Testis (tissue), 3 donors: ENCODE measurements around the gene STARD3. TPM values are rescaled to one million over a fixed set of nuclear protein-coding genes. Genes with fewer than 3 reads are reported as not detected.

ENCODE experiments used
- DNase-seq: peaks from one replicate; pipeline ENCODE4 v3.0.0-alpha.2; 2019
- H3K27ac ChIP-seq, 2 donors: fragments of 200-600 bp; sonication (generic); one replicate each; pipeline ENCODE4 v1.5.1; 2019
- H3K27me3 ChIP-seq: fragments of 200-600 bp; sonication (generic); one replicate; pipeline ENCODE4 v1.5.1; 2019
- H3K36me3 ChIP-seq: fragments of 200-600 bp; sonication (generic); one replicate; pipeline ENCODE4 v1.5.1; 2017; ENCODE audit warnings: low read depth; ENCODE audit errors: missing control alignments
- H3K4me1 ChIP-seq: fragments of 200-600 bp; sonication (generic); one replicate; pipeline ENCODE4 v1.5.1; 2019
- H3K4me3 ChIP-seq, 2 donors: fragments of 200-600 bp; sonication (generic); one replicate each; pipeline ENCODE4 v1.5.1; 2017 to 2019
- H3K9me3 ChIP-seq: fragments of 200-600 bp; sonication (generic); one replicate; pipeline ENCODE4 v1.5.1; 2017
- POLR2A ChIP-seq: fragments of 450-650 bp; IDR thresholded peaks from one replicate; pipeline ENCODE4 v1.6.1; 2017; ENCODE audit warnings: antibody characterized with exemption, mild to moderate bottlenecking, moderate library complexity
- WGBS, 2 donors: methylation state at CpG; one replicate each; pipeline ENCODE4 v1.1.5; 2018; 5-methylcytosine and 5-hydroxymethylcytosine counted together
- intact Hi-C: fragments of 100-400 bp; cut with DNase I; formaldehyde crosslinking; loops from one replicate; pipeline ENCODE4 v1.15.1; 2023; ENCODE audit warnings: low total_unique reads
- polyA plus RNA-seq: library from polyadenylated mRNA; stranded (reverse); fragments of 350-450 nt; fragmentation: Illumina TruSeq; extraction: RNeasy Lipid Tissue Mini Kit (QIAGEN cat#74804); gene quantifications from one replicate; pipeline ENCODE4 v1.2.3, GENCODE V29; 2014; ENCODE audit warnings: low read depth, low replicate concordance; ENCODE audit not compliant: insufficient read depth
- total RNA-seq, 2 donors: library from RNA; depleted of rRNA; stranded (reverse); fragments of >200 nt; gene quantifications; one replicate each; pipeline ENCODE4 v1.2.3, GENCODE V29; 2016
- TF ChIP-seq, protein P1 (sequence below), 3 experiments: fragments of 450-650 bp in 2 of 3; fragments of 200-600 bp in 1 of 3; sonication (generic) in 1 of 3; IDR thresholded peaks; one replicate each; pipeline ENCODE4 v1.5.1; 2016 to 2019; ENCODE audit warnings: antibody characterized with exemption in 3 of 3, mild to moderate bottlenecking in 2 of 3, moderate library complexity in 1 of 3

The STARD3 gene
- total and polyA plus RNA-seq, 3 donors from 2014 or later: 102 to 352 (median 265) TPM

DNA sequence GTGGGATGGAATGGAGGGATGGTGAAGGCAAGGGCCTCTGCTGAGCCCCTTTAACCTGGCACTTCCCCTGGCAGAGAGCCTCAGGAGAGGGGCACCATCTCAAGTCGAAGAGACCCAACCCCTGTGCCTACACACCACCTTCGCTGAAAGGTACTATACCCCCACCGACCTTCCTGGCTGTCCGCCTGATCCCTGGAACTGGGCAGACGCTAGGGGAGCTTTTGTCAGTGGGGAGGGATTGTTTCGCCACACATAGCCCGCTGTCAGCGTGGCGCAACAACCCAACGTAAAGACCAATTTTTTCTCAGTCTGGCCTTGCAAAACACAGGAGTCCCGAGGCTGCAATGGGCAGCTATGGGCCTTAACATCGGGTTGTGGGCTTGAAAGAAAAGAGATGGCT is 7.0 kb upstream of the STARD3 start:
- WGBS, 2 donors: 84 to 92% methylated on average over 12 of the region's 12 CpGs
- Histone ChIP-seq H3K4me1 (peaks cover 44% of the 10 kb centered on the region), H3K27ac (no peak overlapping the region), H3K9me3 (no peaks in the 10 kb centered on the region), H3K27me3 (no peaks in the 10 kb centered on the region), H3K36me3 (no peaks in the 10 kb centered on the region), H3K4me3 (no peak overlapping the region)
- no peak for DNase-seq
- intact Hi-C loops: loop anchor here (5.0 kb wide), 1 partner anchor 117 kb away; no protein-coding TSS in a partner anchor
- TF ChIP-seq POLR2A: no peak
- TF ChIP-seq, protein P1, sequence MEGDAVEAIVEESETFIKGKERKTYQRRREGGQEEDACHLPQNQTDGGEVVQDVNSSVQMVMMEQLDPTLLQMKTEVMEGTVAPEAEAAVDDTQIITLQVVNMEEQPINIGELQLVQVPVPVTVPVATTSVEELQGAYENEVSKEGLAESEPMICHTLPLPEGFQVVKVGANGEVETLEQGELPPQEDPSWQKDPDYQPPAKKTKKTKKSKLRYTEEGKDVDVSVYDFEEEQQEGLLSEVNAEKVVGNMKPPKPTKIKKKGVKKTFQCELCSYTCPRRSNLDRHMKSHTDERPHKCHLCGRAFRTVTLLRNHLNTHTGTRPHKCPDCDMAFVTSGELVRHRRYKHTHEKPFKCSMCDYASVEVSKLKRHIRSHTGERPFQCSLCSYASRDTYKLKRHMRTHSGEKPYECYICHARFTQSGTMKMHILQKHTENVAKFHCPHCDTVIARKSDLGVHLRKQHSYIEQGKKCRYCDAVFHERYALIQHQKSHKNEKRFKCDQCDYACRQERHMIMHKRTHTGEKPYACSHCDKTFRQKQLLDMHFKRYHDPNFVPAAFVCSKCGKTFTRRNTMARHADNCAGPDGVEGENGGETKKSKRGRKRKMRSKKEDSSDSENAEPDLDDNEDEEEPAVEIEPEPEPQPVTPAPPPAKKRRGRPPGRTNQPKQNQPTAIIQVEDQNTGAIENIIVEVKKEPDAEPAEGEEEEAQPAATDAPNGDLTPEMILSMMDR (IDR thresholded peaks at IDR 0.05): no peak

DNA sequence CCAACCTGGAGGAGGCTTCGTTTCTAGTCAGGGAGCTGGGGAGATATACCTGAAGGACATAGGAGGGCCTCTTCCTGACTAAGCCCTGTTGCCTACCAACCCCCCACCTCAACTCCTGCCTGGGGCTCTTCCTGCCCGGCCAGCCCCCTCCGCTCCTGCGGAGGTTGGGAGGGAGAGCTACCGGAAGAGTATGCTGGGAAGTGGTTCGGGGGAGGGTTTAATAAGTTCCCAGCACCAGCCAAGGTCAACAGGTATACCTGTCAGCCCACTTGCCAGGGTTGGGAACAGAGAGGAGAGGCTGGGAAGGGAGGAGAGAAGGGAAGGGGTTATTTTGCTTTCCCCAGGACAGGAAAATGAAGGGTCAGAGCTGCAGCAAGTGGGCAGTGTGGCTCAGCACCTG is 5.5 kb upstream of the STARD3 start:
- H3K36me3 ChIP-seq: no peaks in the 10 kb centered on the region
- H3K4me3 ChIP-seq: no peak overlapping the region
- no peak for DNase-seq
- H3K9me3 ChIP-seq: no peaks in the 10 kb centered on the region
- intact Hi-C loops: no loop called here
- WGBS, 2 donors: 60 to 68% methylated on average over 6 of the region's 6 CpGs
- no peak for TF ChIP-seq POLR2A
- TF ChIP-seq, protein P1 (IDR thresholded peaks at IDR 0.05): no peak
- peaks cover 46% of the 10 kb centered on the region for H3K4me1 ChIP-seq
- H3K27ac ChIP-seq: peak overlapping the region in 1 of 2 donors; percentile 28
- no peaks in the 10 kb centered on the region for H3K27me3 ChIP-seq

DNA sequence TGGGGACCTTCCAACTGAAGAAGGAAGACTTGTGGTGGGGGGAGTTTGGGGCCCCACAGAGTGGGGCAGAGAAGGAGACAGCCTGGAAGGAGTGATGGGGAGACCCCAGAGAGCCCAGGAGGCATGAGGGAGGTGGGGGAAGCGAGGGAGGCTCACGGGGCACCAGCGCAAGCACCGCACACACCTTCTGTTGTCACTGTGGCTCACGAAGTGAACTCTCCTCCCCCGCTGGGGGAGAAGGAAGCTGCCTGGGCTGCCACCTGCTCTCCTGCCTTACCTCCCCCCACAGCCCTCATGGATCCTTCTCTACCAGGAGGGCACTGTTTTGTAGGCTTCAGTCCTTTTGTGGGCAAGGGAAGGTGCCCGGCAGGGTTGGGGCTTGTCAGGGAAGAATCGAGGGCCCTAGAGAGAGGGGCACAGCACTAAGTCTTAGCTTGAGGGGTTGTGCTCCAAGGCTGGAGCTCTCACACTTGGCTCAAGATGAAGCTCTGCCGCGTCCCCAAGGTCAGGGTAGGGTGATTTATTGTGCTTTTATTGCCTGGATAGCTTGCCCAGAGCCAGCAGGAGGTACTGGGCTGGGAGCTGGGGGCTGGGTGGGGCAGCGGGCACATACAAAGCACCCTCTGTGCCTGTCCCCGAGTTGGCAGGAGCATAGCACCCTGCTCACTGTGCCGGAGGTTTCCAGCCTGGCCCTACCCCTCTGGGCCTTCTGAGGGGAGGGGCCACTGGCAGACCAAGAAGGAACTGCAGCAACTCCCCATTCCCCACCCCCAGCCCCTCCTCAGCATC is 4.6 kb upstream of the STARD3 start:
- H3K4me1 ChIP-seq: peaks cover 39% of the 10 kb centered on the region
- no peaks in the 10 kb centered on the region for H3K36me3 ChIP-seq
- peak; percentile 78 for DNase-seq
- no peak overlapping the region for H3K4me3 ChIP-seq
- peak overlapping the region; percentile 16 to 28 for H3K27ac ChIP-seq
- TF ChIP-seq POLR2A: no peak
- TF ChIP-seq, protein P1 (IDR thresholded peaks at IDR 0.05): no peak
- intact Hi-C loops: no loop called here
- WGBS, 2 donors: 36 to 60% methylated on average over 13 of the region's 13 CpGs
- H3K27me3 ChIP-seq: no peaks in the 10 kb centered on the region
- no peaks in the 10 kb centered on the region for H3K9me3 ChIP-seq

DNA sequence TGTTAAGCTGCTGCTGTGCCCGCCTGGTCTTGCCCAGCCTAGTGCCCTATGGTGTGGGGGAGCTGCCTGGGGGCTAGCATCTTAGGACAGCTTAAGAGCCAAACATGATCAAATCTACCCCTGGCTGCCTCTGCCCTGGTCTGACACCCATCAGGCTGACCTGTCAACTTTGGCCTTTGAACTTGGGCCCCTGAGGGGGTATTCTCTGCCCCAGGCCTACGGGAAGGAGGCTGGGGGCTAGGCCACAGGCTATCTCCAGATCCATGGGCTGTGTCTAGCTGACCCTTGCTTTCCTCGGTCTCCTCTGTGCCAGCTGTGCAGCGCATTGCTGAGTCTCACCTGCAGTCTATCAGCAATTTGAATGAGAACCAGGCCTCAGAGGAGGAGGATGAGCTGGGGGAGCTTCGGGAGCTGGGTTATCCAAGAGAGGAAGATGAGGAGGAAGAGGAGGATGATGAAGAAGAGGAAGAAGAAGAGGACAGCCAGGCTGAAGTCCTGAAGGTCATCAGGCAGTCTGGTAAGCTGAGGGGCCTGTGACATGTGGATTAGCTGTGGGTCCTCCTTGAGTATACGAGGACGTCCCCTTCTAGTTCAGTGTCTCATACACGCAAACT is 3.3 kb upstream of the STARD3 start:
- WGBS, 2 donors: 68 to 75% methylated on average over 8 of the region's 8 CpGs
- H3K27me3 ChIP-seq: no peaks in the 10 kb centered on the region
- TF ChIP-seq, protein P1 (IDR thresholded peaks at IDR 0.05): no peak
- TF ChIP-seq POLR2A: no peak
- peaks cover 48% of the 10 kb centered on the region for H3K4me1 ChIP-seq
- intact Hi-C loops: no loop called here
- no peaks in the 10 kb centered on the region for H3K9me3 ChIP-seq
- no peaks in the 10 kb centered on the region for H3K36me3 ChIP-seq
- H3K27ac ChIP-seq: peak overlapping the region in 1 of 2 donors; percentile 60
- no peak overlapping the region for H3K4me3 ChIP-seq
- no peak for DNase-seq
